HG02884 (cell line): Measurements from ENCODE around the gene RDX.

Source experiments
- ATAC-seq: cut with Tn5 transposase; IDR thresholded peaks from one replicate; pipeline ENCODE4 v1.9.1; 2021; ENCODE audit warnings: mild to moderate bottlenecking, moderate library complexity; ENCODE audit not compliant: unreplicated experiment

Gene RDX

DNA sequence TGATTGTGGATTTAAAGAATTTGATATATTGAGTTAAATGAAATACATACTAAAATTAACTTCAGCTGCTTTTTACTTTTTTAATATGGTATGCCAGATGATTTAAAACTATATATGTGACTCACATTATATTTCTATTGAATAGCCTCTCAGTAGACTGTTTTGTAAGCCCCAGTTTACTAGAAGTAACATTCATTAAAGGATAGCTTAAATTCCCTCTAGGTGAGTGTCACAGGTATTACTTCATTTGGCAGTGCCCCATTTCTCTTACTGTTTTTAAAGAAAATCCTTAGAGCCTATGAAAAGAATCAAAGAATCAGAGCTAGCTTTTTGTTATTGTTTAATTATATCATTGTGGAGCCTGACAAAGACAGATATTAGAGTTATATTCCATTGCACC lies 154.6 kb downstream of the RDX start:
- no peak for ATAC-seq

DNA sequence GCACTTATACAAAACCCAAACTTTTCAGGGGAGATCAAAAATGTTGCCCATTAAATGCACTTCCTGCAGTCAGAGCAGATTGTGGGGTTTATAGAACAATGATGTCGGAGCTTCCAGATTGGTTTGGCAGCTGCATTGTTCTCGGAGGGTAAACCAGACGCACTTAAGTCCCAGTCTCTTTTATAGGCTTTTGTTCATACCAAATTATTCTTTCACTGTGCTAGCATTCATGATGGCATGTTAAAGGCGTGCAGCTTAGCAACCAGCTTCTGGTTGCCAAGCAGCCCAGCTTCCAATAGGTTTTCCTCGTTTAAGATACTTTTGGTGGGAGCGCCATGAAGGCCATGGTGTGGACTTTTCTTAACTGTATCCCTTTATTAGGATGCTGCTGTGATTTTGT lies 162.3 kb downstream of the RDX start:
- ATAC-seq: no peak

- no peak for ATAC-seq
Observed at GRCh38 chr11:110133160-110133559, 163.3 kb downstream of the RDX start.

DNA sequence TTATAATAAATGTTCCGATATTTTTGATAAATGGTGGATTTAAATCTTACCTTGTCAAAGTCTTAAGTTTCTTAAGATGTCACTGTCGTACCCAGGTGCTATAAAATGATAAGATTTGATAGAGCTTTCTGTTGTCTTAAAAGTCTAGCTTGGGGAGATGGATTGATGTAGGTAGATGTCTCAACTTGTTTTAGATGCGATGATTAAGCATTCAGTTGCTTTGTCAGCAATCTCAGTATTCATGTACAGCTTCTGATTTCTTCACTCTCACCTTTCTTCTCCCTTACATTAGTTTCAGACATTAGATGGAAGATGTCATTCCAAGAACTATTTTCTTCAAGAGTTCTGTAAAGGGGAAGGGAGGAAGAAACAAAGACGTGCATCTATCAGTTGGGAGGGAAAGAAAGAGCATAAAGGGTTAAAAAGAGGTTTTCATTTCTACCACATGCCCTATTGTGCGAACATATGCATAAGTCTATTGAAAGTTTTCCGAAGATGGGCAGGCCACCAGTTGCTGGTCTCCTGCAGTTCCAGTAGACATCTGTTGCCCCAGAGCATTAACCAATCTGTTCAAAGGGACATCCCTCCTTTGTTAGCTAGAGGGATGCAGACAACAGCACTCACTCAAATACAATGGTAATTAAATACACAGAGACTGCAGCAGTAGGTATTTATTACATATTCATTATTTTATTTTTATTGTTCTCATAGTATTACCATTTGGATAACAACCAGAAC lies 164.9 kb downstream of the RDX start:
- ATAC-seq: no peak

- no peak for ATAC-seq
Observed at GRCh38 chr11:110130642-110131238, 165.7 kb downstream of the RDX start.

- no peak for ATAC-seq
Observed at GRCh38 chr11:110128161-110128560, 168.3 kb downstream of the RDX start.

DNA sequence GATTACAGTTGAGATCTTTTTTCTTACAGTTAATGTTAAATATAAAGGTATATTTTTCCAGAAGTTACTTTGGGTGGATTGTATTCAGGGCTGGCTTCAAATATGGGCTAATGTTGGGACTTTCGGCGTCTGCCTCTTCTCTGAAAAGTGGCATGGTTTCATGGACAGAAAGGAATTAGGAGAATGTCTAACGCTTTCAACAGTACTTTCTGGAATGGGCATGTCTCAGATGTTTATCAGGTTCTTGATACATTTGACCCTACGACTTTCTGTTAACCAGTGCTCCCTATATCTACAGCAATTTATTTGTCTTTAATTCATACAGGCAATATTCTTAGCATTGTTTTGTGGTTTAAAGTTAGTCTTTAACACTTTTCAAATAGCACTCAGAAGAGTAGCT lies 169.5 kb downstream of the RDX start:
- ATAC-seq: no peak

DNA sequence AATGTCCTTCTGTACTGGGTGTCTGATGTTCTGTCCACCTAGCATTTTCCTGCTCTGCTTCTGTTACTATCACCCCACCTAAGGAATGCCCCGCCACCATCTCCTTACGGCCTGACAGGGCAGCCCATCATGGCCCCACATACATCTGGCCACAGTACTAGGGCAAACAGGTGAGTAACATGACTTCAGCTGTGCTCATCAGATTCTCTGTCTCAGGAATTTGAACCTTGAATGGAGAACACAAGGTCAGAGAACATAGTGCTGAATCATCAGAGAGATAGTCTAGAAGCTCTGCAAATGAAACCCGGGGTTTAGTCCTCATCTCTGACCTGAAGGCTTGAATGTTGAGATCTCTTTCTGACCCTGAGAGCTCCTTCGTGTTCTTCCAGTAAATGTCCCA lies 170.8 kb downstream of the RDX start:
- ATAC-seq: no peak
